Endothelial cell of umbilical vein (primary cell): ENCODE results near the gene EXOC6. TPM values are rescaled to one million over a fixed set of nuclear protein-coding genes. Genes with fewer than 3 reads are reported as not detected.

Experiments
- BruUV-seq: library from RNA; stranded (reverse); fragments of 400-500 nt; replicated peaks from 2 replicates; lab custom pipeline; 2021; lab: Mats Ljungman, UMichigan
- CTCF ChIA-PET: fragments of 300-600, 350-600 bp; sonication (Branson Sonifier 250); formaldehyde crosslinking; loops from one replicate; lab custom pipeline; 2021; ENCODE audit warnings: antibody characterized with exemption, inconsistent platforms; lab: Charles Lee
- POLR2A ChIA-PET: fragments of 300-600, 350-600 bp; sonication (Branson Sonifier 250); formaldehyde crosslinking; loops from one replicate; lab custom pipeline; 2021; ENCODE audit warnings: antibody characterized with exemption, inconsistent platforms; lab: Charles Lee
- DNase-seq: peaks from one replicate; pipeline ENCODE4 v3.0.0-alpha.2; 2011; ENCODE audit warnings: low read depth, low spot score
- FAIRE-seq: peaks from 2 replicates; lab custom pipeline; 2011; peaks lifted over from hg19 to GRCh38; lab: Jason Lieb, UNC
- H2AFZ ChIP-seq: 2 replicates; pipeline ENCODE4 v1.6.0; 2012; ENCODE audit warnings: low read depth, low read length, control low read depth, inconsistent platforms
- H3K27ac ChIP-seq: 2 replicates; pipeline ENCODE4 v1.5.1; 2011; ENCODE audit warnings: low read depth, mild to moderate bottlenecking, control low read depth, low read length, moderate library complexity; ENCODE audit not compliant: insufficient read depth
- H3K27me3 ChIP-seq, 2 experiments: 2 replicates each; pipeline versions ENCODE4 v1.6.0 to v1.6.1; 2011; ENCODE audit warnings: low read length in 2 of 2, mixed read lengths in 1 of 2; ENCODE audit not compliant: control insufficient read depth in 2 of 2, insufficient read depth in 2 of 2
- H3K36me3 ChIP-seq, 2 experiments: 2 replicates in 1 of 2; 3 replicates in 1 of 2; pipeline ENCODE4 v1.5.1; 2011; ENCODE audit warnings: low read length in 2 of 2, mild to moderate bottlenecking in 1 of 2, moderate library complexity in 1 of 2; ENCODE audit not compliant: control insufficient read depth in 2 of 2, insufficient read depth in 2 of 2; ENCODE audit errors: extremely low read depth in 1 of 2
- H3K4me1 ChIP-seq: 3 replicates; pipeline ENCODE4 v1.5.1; 2011; ENCODE audit warnings: mild to moderate bottlenecking, low read length; ENCODE audit not compliant: control insufficient read depth, insufficient read depth; ENCODE audit errors: extremely low read depth
- H3K4me2 ChIP-seq: 2 replicates; pipeline ENCODE4 v1.6.1; 2011; ENCODE audit warnings: low read length, control low read depth, mixed read lengths; ENCODE audit not compliant: insufficient read depth
- H3K4me3 ChIP-seq, 3 experiments: fragments of 200-600 bp in 1 of 3; sonication (generic), shearing (Covaris generic) in 1 of 3; replicated peaks in 1 of 3; 2 replicates each; pipeline ENCODE4 v1.5.1; 2011 to 2016; ENCODE audit warnings: control low read depth in 3 of 3, low read length in 3 of 3, mild to moderate bottlenecking in 2 of 3, inconsistent platforms in 1 of 3, low read depth in 1 of 3, moderate library complexity in 1 of 3; ENCODE audit not compliant: insufficient read depth in 1 of 3
- H3K79me2 ChIP-seq: 2 replicates; pipeline ENCODE4 v1.6.0; 2012; ENCODE audit warnings: low read length, inconsistent platforms; ENCODE audit not compliant: control insufficient read depth, insufficient read depth
- H3K9ac ChIP-seq: replicated peaks from 2 replicates; pipeline ENCODE3; 2011; ENCODE audit warnings: low read length, control low read depth; ENCODE audit not compliant: insufficient read depth; ENCODE audit errors: extremely low read depth
- H3K9me1 ChIP-seq: replicated peaks from 3 replicates; pipeline ENCODE4 v1.6.0; 2011; ENCODE audit warnings: mild to moderate bottlenecking, low read length; ENCODE audit not compliant: control insufficient read depth, insufficient read depth; ENCODE audit errors: extremely low read depth
- H3K9me3 ChIP-seq: replicated peaks from 2 replicates; pipeline ENCODE4 v1.5.1; 2012; ENCODE audit warnings: low read length, inconsistent platforms; ENCODE audit not compliant: control insufficient read depth, insufficient read depth
- H4K20me1 ChIP-seq: replicated peaks from 2 replicates; pipeline ENCODE3; 2011; ENCODE audit warnings: mild to moderate bottlenecking, low read length; ENCODE audit not compliant: control insufficient read depth, insufficient read depth; ENCODE audit errors: extremely low read depth
- CTCF ChIP-seq, 2 donors: IDR thresholded peaks; 1 replicate in 1 of 2; 2 replicates in 1 of 2; pipeline ENCODE4 v1.5.1; 2011; ENCODE audit warnings: low read length in 2 of 2, mild to moderate bottlenecking in 2 of 2, moderate library complexity in 2 of 2, control low read depth in 1 of 2, inconsistent platforms in 1 of 2, low read depth in 1 of 2; ENCODE audit not compliant: insufficient read depth in 1 of 2; ENCODE audit errors: extremely low read depth in 1 of 2
- EZH2 ChIP-seq: IDR thresholded peaks from 2 replicates; pipeline ENCODE4 v1.6.1; 2012; ENCODE audit warnings: borderline replicate concordance, low read depth, mild to moderate bottlenecking, moderate library complexity, low read length, inconsistent platforms; ENCODE audit not compliant: severe bottlenecking
- FOS ChIP-seq: IDR thresholded peaks from 2 replicates; pipeline ENCODE4 v1.6.1; 2011; ENCODE audit warnings: mild to moderate bottlenecking, low read length, moderate library complexity, borderline replicate concordance; ENCODE audit not compliant: insufficient read depth
- GATA2 ChIP-seq: IDR thresholded peaks from 2 replicates; pipeline ENCODE4 v1.7.0; 2011; ENCODE audit warnings: low read depth, mild to moderate bottlenecking, moderate library complexity, mixed read lengths, low read length; ENCODE audit not compliant: insufficient read length, insufficient read depth
- JUN ChIP-seq: IDR thresholded peaks from 2 replicates; pipeline ENCODE4 v1.6.1; 2011; ENCODE audit warnings: borderline replicate concordance, low read depth; ENCODE audit not compliant: insufficient read length, insufficient read depth
- MAX ChIP-seq: IDR thresholded peaks from 2 replicates; pipeline ENCODE4 v1.6.1; 2011; ENCODE audit not compliant: insufficient read depth, insufficient read length
- MYC ChIP-seq: IDR thresholded peaks from one replicate; pipeline ENCODE4 v1.6.1; 2011; ENCODE audit warnings: mild to moderate bottlenecking, low read depth, low read length
- POLR2A ChIP-seq: IDR thresholded peaks from 2 replicates; pipeline ENCODE4 v1.6.1; 2012; ENCODE audit warnings: low read depth, mild to moderate bottlenecking, control low read depth, low read length
- POLR2AphosphoS5 ChIP-seq: IDR thresholded peaks from 2 replicates; pipeline ENCODE4 v1.6.1; 2012; ENCODE audit warnings: low read depth, mild to moderate bottlenecking, control low read depth, low read length, moderate library complexity; ENCODE audit not compliant: insufficient read depth
- dilution Hi-C: fragments of 300-500 bp; cut with MboI; formaldehyde crosslinking; loops from one replicate; pipeline ENCODE4 v1.15.0; 2019; ENCODE audit warnings: low sequenced_read_pairs; ENCODE audit not compliant: extremely low pct_ligation_motif_present
- intact Hi-C: fragments of 100-400 bp; cut with micrococcal nuclease; formaldehyde crosslinking; loops from one replicate; pipeline ENCODE4 v1.10.0; 2022
- polyA plus RNA-seq, 4 experiments: library from polyadenylated mRNA; depleted of rRNA in 3 of 4; stranded (reverse) in 3 of 4; unstranded in 1 of 4; fragments of >200 nt; gene quantifications; 2 replicates each; pipeline versions ENCODE4 v1.2.1 to v1.2.3, GENCODE V29; 2011 to 2012; ENCODE audit warnings: missing spikeins in 1 of 4
- total RNA-seq: library from RNA; stranded (reverse); gene quantifications from 2 replicates; pipeline ENCODE4 v1.2.3, GENCODE V29; 2021

EXOC6 gene
- total and polyA plus RNA-seq, 2 donors (not counting 3 experiments of a cell fraction or from before 2014, with no cell fraction given): 72.6 to 108 TPM

GRCh38 chr10:92990615-92991014 is 142.3 kb downstream of the EXOC6 start:
- no peak overlapping the region for H3K9ac ChIP-seq
- no peak overlapping the region for H3K27ac ChIP-seq
- H3K27me3 ChIP-seq: no peaks in the 10 kb centered on the region
- DNase-seq: peak; percentile 36
- no peaks in the 10 kb centered on the region for H3K4me1 ChIP-seq
- no peak overlapping the region for H2AFZ ChIP-seq
- H3K9me3 ChIP-seq: no peaks in the 10 kb centered on the region
- no peaks in the 10 kb centered on the region for H3K9me1 ChIP-seq
- no peak for FAIRE-seq
- dilution Hi-C loops: no loop called here
- no peak for TF ChIP-seq CTCF (IDR thresholded peaks at IDR 0.05; ENCODE audit: extremely low read depth in 1 of 2, insufficient read depth in 1 of 2, low read depth in 1 of 2, low read length in 2 of 2)
- TF ChIP-seq FOS: no peak
- no peak for TF ChIP-seq GATA2
- TF ChIP-seq JUN: no peak
- TF ChIP-seq EZH2: no peak
- TF ChIP-seq MYC: no peak
- TF ChIP-seq POLR2A: no peak
- no peak for TF ChIP-seq MAX
- TF ChIP-seq POLR2AphosphoS5: no peak
- intact Hi-C loops: no loop called here
- CTCF ChIA-PET: no interaction called here
- peaks cover 0 to 2% of the 10 kb centered on the region in 2 experiments for H3K36me3 ChIP-seq
- BruUV-seq: no TSS peak
- POLR2A ChIA-PET: no interaction called here
- H3K4me3 ChIP-seq: no peak overlapping the region
- H3K4me2 ChIP-seq: no peak overlapping the region
- no peaks in the 10 kb centered on the region for H3K79me2 ChIP-seq
- peaks cover 2% of the 10 kb centered on the region for H4K20me1 ChIP-seq
